NAMALWA (cell line): ENCODE measurements around the gene NRG2.

ENCODE experiments used
- DNase-seq: peaks from one replicate; pipeline ENCODE4 v3.0.0-alpha.2; 2015; ENCODE audit warnings: low spot score

NRG2 gene

DNA sequence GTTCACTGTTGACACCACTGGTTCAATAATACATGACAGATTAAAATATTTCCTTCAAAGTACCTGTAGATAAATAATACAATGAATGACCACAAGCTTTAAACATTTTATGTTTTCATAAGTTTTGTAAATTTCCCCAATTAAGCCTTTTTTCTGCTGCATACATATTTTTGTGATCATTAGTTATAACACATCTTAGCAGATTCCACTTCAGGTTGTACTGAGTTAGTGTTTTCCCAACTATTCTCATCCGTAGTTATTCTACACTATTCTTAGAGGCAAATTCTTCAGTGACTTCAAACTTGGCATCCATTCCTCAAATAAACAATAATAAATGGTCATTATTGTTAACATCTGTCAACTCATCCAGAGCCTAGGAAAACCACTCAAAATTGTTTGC is 100.9 kb downstream of the NRG2 start:
- DNase-seq, result no peak

GRCh38 chr5:139930406-139930805 is 112.7 kb downstream of the NRG2 start:
- no peak for DNase-seq

DNA sequence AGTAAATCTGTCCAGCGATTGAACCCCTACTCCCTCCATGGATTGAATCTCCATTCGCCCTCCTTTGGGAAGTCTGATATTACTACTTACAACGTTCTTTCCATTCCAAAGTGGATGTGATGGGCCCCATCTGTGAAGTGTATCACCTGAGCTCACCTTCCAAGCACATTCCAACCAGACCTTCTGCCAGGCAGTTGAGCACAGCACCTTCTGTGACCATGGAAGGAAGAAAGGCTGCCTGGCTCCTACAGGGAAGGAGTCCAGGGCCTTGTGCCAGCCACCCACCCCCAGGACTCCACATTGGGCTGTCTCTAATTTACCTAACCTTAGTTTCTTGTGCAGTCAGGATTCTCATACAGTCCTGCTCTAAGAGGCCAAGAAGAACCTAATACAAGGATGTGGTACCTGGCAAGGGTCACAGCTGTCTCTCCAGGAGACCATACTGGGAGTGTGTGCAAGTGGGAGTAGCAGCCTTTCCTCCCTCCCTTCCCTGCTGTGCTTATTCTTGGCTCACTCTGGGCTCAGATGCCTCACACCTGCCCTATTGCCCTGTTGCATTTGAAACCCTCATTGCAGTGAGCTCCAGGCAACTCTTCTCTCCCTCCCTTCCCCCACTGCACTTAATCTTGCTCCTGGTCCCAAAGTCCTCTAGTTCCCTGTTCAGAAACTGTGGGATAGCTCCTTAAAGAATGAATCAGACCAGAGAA is 116.1 kb downstream of the NRG2 start:
- DNase-seq, result no peak

GRCh38 chr5:139925650-139926640 is 117.2 kb downstream of the NRG2 start:
- no peak for DNase-seq

- DNase-seq, result no peak
Observed at GRCh38 chr5:139925216-139925562, 117.9 kb downstream of the NRG2 start.

- DNase-seq, result no peak
Observed at GRCh38 chr5:139924294-139925215, 118.5 kb downstream of the NRG2 start.

DNA sequence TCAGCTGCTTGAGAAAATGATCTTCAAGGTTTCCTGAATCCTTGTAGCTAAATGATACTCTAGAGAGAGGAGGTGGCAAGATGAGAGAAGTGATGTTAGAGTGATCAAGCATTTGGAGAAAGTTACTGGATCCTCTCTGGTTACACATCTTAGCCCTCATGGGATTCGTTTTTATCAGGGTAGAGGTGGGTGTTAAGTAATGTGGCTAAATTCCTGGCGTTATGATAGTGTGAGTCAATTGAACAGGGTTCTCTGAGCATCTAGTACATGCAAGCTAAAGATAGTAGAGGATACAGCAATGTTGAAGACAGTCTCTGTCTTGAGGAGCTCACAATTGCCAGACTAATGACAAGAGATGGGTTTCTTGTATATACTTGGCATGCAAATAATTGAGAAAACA is 123.8 kb downstream of the NRG2 start:
- no peak for DNase-seq

- no peak for DNase-seq
Observed at GRCh38 chr5:139915834-139916233, 127.3 kb downstream of the NRG2 start.

DNA sequence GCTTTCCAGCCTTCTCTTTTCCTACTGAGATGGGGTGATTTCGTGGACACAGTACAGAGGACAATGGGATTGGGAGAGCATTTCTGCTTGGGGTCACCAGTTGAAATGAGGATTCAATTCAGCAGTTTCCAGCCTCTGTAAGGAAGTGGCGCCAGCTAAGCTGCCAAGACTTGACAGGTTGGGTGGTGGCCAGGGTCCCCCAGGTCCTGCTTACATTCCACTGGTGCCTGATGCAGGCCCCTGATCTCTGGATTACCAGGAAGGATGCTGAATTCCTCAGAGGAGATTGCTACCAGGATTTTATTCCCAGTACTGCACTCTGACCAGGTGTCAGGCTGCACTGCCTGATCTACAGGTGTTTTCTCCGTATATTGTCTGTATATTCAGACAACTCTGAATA is 127.8 kb downstream of the NRG2 start:
- no peak for DNase-seq

GRCh38 chr5:139914218-139914807 is 128.8 kb downstream of the NRG2 start:
- DNase-seq, result no peak

DNA sequence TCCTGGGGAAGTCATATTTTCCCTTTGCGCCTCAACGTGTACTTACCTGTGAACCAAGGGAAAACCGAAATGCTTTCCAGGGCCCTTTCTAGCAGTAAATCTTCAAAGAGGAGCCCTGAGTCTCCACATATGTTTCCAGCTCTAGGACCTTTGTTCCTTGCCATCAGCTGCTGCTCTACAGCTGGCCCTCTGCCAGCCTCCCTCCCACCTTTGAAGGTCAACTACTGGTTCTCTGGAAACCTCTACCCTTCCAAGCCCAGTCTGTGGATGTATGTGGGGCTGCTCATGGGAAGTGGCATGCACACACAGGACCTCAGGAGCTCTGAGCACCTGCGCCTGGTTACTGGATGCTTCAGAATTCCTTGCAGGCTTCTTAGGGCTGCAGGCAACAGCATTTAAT is 130.3 kb downstream of the NRG2 start:
- no peak for DNase-seq

DNA sequence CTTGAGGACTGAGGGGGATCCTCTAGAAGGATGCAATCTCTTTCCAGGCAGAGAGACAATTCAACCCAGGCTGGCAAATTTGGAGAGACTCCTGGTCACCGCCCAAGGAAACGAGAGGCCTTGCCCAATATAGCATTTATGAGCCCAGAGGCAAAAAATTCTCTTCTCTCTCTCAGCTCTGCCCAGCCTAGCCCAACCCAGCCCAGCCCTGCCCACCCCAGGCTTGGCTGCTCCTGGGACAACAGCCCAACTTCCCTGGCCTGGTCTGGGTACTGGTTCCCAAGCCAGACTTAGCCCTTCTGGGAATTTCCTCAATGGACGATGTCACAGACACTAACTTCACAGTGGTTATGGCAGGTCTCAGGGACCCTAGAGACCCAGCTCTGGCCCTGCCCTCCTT is 130.9 kb downstream of the NRG2 start:
- no peak for DNase-seq

DNA sequence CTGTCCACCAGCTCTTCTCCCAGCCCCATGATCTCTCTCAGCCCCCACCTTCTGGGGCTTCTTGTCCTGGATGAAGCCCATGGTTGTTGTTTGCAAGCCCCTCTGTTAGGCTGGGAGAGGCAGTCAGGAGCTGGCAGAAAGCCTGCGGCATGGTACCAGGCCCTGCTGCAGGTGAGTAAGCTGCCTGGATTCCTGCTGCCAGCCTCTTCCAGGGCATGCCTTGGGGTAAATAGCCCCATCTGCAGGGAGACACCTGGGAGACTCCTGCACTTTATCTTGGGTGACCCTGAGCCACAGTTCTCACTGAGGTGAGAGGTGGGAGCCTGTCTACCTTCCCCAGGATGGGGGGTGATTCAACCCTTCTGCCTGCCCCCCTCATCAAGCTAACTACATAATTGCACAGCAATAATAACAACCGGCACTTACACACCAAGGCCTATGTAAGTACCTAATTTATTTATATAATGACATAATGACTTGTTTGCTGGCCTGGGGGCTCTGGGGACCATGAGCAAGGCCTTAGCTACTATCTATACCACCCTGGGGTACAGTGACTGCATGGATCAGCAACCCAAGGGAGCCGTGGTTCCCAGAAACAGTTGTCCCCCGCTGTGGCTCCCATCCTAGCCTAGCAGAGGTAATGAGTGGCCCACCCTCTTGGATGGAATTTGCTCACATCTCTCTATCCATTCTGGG is 131.5 kb downstream of the NRG2 start:
- no peak for DNase-seq

DNA sequence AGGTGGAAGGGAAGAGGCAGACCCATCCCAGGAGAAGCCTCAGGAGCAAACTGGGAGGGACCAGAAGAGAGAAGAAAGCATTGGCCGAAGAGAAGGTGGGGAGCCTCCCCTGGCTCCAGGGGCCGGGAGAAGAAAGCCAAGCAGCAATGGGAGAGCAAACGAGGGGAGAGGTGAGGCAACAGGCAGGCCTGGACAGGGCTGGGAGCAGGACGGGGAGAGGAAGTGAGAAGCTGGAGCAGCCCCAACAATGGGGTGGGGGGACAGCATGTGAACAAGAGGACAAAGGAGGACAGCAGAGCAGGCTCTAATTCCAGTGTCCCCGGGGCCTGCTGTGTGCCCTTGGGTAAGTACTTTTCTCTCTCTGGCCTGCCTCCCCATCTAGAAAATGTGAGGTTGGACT is 132.2 kb downstream of the NRG2 start:
- no peak for DNase-seq

DNA sequence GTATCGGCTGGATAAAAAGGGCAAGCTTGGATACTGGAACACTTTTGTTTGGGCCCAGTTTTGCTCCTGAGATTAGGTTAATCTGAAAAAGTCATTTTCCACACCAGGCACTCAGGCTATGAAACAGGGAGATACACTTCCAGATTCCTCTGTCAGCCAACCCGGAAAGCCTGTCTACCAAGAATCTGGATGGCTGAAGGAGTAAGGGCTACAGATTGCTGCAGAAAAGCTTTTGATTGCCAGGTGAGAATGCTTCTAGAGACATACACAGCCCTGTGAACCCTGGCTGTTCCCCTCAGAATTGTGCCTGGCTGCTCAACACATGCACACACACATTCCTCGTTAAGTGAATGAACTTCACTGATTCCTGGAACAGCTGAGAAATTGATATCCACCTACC is 133.1 kb downstream of the NRG2 start:
- no peak for DNase-seq

- no peak for DNase-seq
Observed at GRCh38 chr5:139908749-139909148, 134.3 kb downstream of the NRG2 start.

DNA sequence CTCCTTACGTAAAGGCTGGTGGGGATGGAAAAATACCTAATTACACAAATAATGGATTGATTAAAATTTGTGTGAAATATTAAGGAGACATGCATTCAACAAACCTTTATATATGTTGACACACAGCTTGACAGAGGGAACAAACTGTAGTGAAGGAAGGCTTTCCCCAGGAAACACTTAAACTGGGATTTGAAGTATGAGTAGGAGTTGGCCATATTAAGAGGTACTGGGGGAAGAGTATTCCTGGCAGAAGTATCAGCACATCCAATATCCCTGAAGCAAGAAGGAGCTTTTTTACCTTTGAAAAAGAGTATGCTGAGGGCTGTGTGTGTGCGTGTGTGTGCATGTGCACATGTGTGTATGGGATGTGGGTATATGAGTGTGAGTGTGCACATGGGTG is 136.4 kb downstream of the NRG2 start:
- no peak for DNase-seq

DNA sequence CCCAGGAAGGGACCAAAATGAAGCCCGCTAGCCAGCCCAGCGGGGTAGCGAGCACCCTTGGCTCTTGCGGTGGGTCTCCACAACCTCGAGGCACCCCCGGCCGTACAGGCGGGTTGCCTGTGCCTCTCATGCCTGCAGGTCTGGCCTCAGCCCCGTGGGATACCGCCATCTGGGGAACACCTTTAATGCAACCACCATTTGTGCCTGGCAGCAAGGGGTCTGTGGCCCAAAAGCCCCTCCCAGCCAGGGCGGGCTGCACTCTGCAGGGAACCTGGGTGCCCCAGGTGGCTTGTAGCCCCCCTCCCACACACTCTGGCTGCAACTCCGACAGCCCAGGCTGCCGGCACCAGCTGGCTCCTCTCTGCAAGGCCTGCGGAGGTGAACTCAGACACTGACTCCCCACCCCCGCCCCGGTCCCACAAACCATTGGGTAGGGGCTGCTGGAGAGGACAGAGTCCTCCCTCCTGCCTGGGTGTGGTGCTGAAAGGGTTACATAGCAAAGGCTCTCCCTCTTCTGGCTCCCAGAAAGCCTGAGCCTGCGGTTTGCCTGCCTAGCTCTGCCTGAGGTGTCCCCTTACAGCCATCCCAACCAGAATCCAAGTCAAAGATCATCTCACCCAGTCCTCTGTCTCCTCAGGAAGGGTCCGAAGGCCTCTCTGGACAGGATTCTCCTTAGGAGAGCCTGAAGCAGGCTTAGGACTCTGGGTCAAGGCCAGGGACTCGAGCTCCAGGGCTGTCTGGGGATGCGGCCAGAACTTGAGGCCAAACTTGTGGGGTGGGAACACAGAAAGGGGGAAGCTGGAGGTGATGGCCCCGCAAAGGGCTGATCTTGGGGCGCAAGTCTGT is 138.1 kb downstream of the NRG2 start:
- DNase-seq, result no peak

- no peak for DNase-seq
Observed at GRCh38 chr5:139904566-139904815, 138.6 kb downstream of the NRG2 start.

GRCh38 chr5:139903795-139904565 is 139.1 kb downstream of the NRG2 start:
- DNase-seq, result no peak
